Measurements from ENCODE around the gene DES.

DES gene

DNA sequence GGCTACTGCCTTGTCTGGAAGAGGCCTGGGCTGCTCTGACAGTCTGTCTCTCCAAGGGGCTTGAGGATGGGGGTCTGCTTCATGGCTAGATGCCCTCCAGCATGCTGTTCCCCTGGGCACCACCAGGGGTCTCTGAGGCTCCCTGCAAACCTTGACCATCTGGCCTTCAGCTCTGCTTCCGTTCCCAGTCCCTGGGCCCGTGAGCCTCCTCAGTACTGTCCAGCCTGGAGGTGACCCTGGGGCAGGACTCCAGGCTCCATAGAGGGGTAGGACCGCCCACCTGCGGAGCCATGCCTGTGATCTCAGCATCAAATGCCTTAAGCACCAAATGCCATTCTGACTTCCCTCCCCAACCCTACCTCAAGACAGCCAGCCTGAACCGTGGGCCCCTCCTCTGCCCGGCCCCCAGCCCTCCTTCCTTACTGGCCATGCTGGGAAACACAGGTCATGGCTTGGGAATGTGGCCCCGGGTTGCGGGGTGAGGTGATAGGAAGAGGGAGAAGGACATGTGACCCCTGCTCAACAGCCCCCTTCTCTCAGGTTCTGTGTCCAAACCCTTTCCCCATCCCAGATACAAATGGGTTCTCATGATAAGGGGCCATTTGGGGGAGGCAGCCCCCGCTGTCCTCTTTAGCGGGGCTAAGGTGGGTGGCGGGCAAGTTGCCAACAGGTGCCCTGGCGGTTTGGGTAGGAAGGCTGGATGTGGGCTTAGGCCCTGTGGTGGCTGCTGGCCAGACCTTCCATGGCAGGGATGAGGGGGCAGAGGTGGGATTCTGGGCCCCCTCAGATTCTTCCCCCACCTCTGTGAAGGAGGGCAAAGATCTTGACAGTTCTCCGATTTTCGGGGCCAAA, 41.5 kb downstream of the DES start:
- peak; percentile 66 for DNase-seq

DNA sequence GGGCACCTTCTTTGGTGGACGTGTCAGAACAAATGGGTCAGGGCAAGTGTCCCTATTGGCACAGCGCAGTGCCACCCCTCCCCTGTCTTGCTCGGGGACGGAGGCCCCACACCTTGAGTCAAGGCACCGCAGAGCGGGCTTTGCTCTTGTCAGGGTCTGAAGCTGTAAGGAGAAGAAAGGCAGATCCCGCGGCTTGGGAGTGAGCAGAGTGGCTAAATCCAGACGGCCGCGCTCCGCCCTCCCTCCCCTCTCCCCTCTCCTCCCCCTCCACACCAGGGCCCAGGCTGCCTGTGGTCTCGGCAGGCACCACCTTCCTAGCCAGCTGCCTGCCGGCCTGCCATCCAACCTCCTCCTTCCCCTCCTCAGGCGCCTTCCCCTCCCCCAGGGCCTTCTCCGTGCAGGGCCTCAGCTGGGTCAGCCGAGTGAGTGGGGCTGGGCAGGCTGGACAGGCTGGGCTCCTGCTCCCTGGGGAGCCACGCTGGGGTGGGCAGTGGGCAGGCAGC, 42.3 kb downstream of the DES start:
- DNase-seq, result no peak

DNA sequence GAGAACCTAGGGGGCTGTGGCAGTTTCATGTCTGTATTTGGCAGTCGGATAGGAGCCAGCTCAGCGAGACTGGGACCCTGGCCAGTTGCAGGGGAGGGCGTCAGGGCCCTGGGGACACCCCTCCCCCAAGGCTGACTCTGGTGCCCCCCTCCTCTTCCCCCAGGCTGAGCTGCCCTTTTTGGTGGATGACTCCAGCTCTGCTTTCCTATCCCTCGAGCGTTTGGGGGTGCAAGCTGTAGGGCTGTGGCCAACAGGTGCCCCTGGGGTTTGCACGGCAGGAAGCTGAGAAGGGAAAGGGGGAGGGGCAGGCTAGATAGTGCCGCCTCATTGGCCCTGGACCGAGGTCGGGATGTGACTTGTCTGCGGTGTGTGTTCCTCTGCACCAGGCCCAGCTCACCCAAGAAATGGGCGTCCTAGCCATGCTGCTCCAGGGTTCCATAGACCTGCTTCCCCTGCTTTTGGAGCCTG, 42.9 kb downstream of the DES start:
- DNase-seq, result no peak

DNA sequence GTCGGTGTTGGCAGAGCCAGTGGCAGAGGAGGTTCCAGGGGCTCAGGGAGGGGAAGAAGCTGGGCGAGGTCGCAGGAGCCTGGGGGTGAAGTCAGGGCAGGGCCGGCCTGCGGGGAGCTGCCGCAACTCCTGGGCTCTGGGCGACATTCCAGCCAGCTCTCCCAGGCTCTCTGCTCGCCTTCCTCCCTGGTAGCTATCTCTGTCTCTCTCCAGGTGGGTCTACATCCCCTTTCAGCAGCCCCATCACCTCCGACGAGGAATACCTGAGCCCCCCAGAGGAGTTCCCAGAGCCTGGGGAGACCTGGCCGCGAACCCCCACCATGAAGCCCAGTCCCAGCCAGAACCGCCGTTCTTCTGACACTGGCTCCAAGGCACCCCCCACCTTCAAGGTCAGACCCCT, 43.5 kb downstream of the DES start:
- no peak for DNase-seq

DNA sequence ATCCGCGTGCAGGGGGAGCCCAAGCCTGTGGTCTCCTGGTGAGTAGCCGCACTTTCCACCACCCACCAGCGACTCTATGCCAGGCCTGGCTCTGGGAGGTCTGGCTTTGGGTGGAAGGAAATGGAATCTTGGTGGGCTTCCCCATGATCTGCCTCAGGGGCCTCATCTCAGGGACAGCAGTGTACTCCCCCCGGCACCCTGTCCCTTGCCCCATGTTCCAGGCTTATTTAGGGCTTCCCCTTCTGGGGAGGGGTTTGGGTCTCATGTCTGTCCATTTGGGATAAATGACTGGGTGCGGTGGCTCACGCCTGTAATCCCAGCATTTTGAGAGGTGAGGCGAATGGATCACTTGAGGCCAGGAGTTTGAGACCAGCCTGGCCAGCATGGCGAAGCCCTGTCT, 44.2 kb downstream of the DES start:
- DNase-seq, result no peak

DNA sequence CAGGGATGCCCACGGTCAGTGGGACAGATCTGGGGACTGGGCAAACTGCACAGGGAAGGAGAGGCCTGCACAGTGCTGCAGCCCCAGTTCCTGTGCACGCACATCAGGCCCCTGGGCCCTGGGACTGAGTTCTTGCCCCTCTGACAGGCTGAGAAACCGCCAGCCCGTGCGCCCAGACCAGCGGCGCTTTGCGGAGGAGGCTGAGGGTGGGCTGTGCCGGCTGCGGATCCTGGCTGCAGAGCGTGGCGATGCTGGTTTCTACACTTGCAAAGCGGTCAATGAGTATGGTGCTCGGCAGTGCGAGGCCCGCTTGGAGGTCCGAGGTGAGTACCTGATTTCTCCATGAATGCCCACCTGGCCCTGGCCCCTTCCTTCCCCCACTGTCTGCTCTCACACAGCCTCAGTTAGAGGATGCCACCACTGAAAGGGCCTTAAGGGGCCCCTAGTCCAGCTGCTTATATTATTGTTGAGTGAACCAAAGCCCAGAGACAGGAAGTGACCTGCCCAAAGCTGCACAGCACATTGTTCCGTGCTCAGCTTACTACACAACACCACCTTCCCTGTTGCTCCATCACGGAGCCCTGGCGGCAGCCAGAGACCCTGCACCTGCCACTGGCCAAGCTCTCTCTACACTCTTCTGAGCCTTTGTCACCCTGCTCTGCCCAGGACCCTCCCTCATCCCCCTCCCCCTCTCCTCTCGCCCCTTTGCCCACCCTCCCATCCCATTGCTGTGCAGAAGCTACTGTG, 46.3 kb downstream of the DES start:
- no peak for DNase-seq

DNA sequence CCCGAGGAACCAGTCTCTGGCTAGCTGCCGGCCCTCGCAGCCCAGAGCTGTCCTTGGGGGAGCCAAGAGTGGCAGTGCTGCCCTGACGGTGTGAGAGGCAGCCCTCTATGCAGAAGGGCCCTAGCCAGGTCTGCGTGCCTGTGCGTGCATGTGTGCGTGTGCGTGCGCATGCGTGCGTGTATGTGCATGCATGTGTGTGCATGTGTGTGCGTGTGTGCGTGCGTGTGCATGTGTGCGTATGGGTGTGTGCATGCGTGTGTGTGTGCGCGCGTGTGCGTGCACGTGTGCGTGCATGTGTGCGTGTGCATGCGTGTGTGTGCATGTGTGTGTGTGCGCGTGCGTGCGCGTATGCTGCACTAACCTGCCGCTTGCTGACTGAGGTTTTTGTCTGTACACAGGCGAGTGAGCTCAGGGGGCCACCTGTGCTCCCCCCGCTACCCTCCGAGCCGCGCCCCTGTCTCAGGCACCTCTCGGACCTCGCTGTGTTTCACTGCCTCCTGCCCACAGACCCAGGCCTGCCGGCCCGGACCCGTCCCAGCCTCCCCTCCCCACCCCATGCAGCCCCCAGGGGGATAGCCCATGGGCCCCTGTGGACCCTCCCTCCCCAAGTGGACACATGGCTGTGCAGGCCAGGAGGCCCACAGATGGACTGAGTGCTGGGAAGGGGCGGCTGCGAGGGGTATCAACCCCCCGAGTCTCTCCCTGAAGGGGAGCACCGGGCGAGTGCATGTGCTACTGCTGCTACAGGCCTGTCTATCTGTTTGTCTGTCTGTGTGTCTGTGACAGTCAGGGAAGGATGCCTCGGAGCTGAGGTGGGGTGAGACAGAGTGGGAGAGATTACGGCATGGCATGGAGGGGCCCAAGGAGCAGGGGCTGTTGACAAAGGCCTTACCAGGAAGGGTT, 47.7 kb downstream of the DES start:
- DNase-seq, result no peak

DNA sequence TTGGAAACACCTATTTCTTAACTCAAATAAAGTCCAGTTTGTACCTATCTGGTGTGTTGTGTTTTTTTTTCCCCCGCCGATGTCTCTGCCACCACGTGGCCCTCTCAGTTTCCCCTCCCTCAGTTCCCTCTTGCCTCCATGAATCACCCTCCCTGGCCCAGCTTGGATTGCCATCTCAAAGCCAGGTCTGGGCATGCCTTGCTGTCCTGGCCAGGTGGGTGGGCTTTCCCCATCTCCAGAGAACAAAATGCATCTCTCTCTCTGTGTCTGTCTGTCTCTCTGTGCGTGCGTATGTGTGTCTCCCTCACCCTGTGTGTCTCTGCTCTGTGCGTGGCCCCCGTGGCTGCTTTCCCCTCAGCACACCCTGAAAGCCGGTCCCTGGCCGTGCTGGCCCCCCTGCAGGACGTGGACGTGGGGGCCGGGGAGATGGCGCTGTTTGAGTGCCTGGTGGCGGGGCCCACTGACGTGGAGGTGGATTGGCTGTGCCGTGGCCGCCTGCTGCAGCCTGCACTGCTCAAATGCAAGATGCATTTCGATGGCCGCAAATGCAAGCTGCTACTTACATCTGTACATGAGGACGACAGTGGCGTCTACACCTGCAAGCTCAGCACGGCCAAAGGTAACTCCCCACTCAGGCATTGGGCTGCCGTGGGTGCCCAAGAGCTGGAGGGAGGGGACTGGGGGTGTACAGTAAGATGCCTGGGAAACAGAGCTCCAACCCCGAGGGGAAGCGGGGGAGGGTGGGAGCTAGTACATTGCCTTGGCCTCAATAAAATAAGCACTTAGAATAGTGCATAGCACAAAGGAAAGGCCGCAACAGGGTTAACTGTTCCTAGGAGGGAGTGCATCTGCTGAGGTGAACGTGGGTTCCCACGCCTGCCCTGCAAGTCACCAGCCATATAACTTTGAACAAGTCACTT, 48.9 kb downstream of the DES start:
- DNase-seq, result no peak

DNA sequence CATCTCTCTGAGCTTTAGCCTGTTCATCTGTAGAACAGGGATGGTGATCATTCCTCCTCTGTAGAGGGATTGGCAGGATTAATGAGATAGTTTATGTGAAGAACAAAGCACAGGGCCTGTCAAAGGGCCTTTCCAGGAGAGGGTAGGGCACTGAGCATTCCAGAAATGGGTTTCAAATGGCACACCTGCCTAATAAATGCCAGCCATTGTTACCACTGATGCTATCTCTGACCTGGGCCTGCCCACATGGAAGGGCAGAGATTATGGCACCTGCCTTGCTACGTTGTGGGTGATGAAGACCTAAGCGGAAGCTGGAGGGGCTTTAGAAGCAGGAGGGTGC, 49.5 kb downstream of the DES start:
- no peak for DNase-seq

DNA sequence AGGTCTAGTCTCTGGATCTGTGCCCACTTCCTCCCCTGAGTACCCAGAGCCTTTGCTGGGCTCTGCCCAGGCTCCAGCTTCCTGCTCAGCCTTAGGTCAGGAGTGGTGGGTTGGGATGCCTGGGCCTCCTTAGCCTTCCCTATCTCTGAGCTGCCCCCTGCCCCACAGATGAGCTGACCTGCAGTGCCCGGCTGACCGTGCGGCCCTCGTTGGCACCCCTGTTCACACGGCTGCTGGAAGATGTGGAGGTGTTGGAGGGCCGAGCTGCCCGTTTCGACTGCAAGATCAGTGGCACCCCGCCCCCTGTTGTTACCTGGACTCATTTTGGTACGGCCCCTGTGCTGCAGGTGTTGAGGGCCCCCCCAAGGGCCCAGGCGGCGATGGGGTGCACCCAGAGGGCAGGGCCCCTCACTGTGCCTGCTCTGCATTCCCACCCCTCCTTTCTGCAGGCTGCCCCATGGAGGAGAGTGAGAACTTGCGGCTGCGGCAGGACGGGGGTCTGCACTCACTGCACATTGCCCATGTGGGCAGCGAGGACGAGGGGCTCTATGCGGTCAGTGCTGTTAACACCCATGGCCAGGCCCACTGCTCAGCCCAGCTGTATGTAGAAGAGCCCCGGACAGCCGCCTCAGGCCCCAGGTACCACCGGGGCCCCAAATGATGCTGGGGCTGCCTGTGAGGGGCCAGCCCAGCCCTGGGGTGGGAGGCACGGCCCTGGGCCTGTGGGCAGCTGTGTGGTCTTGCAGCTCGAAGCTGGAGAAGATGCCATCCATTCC, 50.4 kb downstream of the DES start:
- no peak for DNase-seq

DNA sequence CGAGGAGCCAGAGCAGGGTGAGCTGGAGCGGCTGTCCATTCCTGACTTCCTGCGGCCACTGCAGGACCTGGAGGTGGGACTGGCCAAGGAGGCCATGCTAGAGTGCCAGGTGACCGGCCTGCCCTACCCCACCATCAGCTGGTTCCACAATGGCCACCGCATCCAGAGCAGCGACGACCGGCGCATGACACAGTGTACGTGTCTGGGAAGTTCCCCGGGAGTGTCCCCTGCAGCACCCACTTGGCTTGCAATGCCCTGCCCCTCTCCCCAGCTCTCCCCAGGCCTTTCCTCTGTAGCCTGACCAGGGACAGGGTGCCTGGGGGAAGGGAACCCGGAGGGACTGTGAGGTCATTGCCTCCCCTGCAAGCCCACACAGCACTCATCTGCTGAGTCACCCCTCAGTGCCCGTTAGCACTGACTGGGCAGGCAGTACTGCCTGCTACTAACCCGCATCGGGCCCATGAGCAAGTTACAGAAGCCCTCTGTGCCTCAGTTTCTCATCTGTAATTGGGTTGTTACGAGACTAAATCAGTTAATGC, 51.1 kb downstream of the DES start:
- peak; percentile 15 for DNase-seq

DNA sequence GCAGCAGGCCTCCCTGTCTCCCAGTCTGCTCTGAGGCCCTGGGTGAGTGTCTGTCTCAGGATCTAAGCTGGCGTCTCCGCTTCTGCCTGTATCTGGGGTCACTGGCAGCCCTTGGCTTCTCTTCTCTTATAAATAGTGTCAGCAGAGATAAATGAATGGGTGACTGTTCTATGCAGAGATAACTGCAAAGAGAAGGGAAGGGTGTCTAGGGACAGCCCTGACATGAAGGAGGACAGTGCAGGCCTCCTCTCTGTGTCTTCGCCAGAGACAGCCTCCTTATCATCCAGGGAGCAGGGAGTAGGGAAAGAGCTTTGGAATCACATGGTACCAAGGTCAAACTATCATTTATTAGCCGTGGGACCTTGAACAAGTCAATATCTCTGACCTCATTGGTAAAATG, 52.3 kb downstream of the DES start:
- DNase-seq, result no peak

DNA sequence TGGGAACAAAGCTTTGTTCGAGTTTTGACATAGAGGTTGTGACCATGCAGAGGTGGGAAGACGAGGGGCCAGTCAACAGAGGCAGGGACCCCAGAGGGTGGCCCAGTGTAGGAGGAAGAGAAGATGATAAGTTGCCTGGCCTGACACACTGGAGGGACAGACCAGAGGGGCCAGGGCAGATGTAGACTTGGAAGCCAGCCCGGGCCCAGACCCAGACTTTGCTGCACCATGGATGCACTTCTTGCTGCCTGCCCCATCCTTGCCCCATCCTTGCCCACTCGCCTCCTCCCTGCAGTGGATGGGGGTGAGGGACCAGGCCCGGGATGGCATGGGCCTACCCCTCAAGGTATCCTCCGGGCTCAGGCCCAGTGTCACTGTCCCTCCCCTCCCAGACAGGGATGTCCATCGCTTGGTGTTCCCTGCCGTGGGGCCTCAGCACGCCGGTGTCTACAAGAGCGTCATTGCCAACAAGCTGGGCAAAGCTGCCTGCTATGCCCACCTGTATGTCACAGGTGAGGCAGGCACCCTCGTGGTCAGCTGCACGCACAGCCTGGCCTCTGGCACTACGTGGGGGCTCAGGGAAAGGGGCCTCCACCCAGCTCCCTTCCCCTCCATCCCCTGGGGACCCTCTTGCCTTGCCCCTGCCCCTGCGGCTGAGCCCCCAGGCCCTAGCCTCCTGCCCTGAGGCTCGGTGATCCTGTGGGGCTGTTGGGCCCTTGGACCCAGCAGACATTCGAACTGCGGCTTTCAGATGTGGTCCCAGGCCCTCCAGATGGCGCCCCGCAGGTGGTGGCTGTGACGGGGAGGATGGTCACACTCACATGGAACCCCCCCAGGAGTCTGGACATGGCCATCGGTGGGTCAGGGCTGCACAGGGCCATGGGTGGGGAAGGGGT, 53.5 kb downstream of the DES start:
- no peak for DNase-seq

DNA sequence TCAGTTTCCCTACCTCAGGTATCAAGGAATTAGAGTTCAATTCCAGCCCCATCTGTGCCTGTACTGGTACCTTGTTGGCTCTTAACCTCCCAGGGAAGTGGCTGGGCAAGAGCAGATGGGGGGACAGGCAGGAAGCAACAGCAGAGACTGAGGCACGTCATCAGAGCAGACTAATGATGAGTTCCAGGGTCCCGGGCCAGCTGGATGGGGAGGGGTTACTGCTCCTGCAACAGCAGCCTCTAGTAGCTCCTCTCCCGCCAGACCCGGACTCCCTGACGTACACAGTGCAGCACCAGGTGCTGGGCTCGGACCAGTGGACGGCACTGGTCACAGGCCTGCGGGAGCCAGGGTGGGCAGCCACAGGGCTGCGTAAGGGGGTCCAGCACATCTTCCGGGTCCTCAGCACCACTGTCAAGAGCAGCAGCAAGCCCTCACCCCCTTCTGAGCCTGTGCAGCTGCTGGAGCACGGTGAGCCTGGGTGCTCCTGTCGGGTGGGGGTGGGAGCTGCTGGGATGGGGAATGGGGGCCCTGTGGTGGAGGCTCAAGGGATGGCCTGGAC, 54.5 kb downstream of the DES start:
- DNase-seq, result no peak

DNA sequence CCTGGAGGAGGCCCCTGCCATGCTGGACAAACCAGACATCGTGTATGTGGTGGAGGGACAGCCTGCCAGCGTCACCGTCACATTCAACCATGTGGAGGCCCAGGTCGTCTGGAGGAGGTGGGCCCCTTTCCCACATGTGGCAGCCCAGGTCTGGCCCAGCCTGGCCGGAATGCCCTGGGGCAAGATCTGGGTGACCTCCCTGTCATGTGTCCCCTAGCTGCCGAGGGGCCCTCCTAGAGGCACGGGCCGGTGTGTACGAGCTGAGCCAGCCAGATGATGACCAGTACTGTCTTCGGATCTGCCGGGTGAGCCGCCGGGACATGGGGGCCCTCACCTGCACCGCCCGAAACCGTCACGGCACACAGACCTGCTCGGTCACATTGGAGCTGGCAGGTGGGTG, 55.3 kb downstream of the DES start:
- DNase-seq, result no peak

DNA sequence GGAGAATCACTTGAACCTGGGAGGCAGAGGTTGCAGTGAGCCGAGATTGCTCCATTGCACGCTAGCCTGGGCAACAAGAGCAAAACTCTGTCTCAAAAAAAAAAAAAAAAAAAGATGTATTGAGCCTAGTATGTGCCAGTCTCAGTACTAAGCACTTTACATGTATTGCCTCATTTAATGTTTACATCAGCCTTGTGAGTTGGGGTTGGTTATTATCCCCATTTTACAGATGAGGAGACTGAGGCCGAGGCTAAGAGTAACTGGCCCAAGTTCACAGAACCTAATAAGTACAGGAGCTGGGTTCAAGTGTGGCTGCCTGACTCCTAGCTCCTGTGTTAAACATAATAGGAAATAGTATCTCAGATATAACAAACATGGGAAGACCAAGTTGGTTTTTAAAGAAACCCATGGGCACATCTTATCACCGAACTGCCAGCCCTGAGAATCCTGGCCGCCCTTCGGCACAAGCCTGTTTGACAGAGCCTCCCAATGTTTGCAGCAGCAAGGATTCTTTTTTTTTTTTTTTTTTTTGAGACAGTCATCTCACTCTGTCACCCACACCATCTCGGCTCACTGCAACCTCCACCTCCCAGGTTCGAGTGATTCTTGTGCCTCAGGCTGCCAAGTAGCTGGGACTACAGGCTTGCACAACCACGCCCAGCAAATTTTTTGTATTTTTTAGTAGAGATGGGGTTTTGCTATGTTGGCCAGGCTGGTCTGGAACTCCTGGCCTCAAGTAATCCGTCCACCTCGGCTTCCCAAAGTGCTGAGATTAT, 56.3 kb downstream of the DES start:
- DNase-seq, result no peak

DNA sequence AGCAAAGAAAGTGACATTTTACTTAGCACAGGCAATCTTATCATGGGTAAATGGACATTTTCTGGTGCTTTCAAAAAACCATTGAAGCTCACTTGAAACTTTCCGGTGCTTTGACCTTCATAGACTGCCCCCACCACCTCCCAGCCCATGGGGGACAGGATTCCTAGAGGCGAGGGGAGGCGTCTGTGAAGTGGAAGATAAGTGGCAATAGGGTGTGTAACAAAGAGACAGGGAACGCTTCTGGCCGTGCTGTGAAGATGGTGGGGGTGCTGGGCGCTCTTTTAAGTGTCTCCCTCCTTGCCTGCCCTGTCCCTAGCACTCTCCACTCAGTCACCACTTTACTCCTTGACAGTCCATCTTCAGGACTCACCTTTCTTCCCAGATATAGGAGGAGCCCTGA, 57.1 kb downstream of the DES start:
- no peak for DNase-seq
